GM23338 (cell line): ENCODE results near the gene NFATC1. TPM values are rescaled to one million over a fixed set of nuclear protein-coding genes. Genes with fewer than 3 reads are reported as not detected.

Source experiments
- ATAC-seq: fragments of 200-7000 bp; cut with Tn5 transposase; 3 replicates; pipeline ENCODE4 v1.9.1; 2020
- DNase-seq: peaks from one replicate; pipeline ENCODE4 v3.0.0-alpha.2; 2015; ENCODE audit warnings: low spot score
- H2AFZ ChIP-seq: fragments of 200-600 bp; sonication (generic); 2 replicates; pipeline ENCODE4 v1.8.0; 2016; ENCODE audit warnings: antibody characterized with exemption, mild to moderate bottlenecking, moderate library complexity
- H3F3A ChIP-seq: fragments of 200-600 bp; sonication (generic); replicated peaks from 2 replicates; pipeline ENCODE4 v1.8.0; 2017; ENCODE audit warnings: antibody characterized with exemption, mixed run types, low read depth
- H3K27ac ChIP-seq: fragments of 200-600 bp; sonication (generic); 2 replicates; pipeline ENCODE4 v1.6.1; 2016; ENCODE audit warnings: low read depth
- H3K27me3 ChIP-seq: fragments of 200-600 bp; sonication (generic); 2 replicates; pipeline ENCODE4 v1.8.0; 2016; ENCODE audit warnings: mild to moderate bottlenecking, mixed run types, moderate library complexity; ENCODE audit not compliant: insufficient read depth
- H3K36me3 ChIP-seq: fragments of 200-600 bp; sonication (generic); 2 replicates; pipeline ENCODE4 v1.8.0; 2016; ENCODE audit warnings: mild to moderate bottlenecking; ENCODE audit not compliant: insufficient read depth
- H3K4me1 ChIP-seq: fragments of 200-600 bp; sonication (generic); 2 replicates; pipeline ENCODE4 v1.8.0; 2016; ENCODE audit warnings: mild to moderate bottlenecking, moderate library complexity; ENCODE audit not compliant: insufficient read depth
- H3K4me2 ChIP-seq: fragments of 200-600 bp; sonication (generic); 2 replicates; pipeline ENCODE4 v1.7.1; 2017; ENCODE audit warnings: mixed run types
- H3K4me3 ChIP-seq: fragments of 200-600 bp; sonication (generic); 2 replicates; pipeline ENCODE4 v1.6.1; 2016; ENCODE audit warnings: mixed run types
- H3K79me2 ChIP-seq: fragments of 200-600 bp; sonication (generic); replicated peaks from 2 replicates; pipeline ENCODE4 v1.8.0; 2017; ENCODE audit warnings: mild to moderate bottlenecking; ENCODE audit not compliant: insufficient read depth
- H3K9me2 ChIP-seq: fragments of 200-600 bp; sonication (generic); 2 replicates; pipeline ENCODE4 v1.8.0; 2017; ENCODE audit not compliant: insufficient read depth
- H4K20me1 ChIP-seq: fragments of 200-600 bp; sonication (generic); replicated peaks from 2 replicates; pipeline ENCODE4 v1.8.0; 2017; ENCODE audit warnings: mild to moderate bottlenecking; ENCODE audit not compliant: insufficient read depth
- H3K27ac Mint-ChIP-seq: 2 replicates; pipeline ENCODE4 v1.8.0; 2020; ENCODE audit warnings: inconsistent platforms, mild to moderate bottlenecking, moderate library complexity, mixed read lengths
- H3K27me3 Mint-ChIP-seq: 3 replicates; pipeline ENCODE4 v1.8.0; 2022; ENCODE audit warnings: low read depth, mild to moderate bottlenecking, moderate library complexity, mixed read lengths, inconsistent platforms; ENCODE audit not compliant: insufficient read depth, poor library complexity
- H3K36me3 Mint-ChIP-seq: 3 replicates; pipeline ENCODE4 v1.8.0; 2021; ENCODE audit warnings: low read depth, mild to moderate bottlenecking, inconsistent platforms, moderate library complexity, mixed read lengths
- H3K4me1 Mint-ChIP-seq: 3 replicates; pipeline ENCODE4 v1.8.0; 2020; ENCODE audit warnings: mild to moderate bottlenecking, inconsistent platforms, mixed read lengths
- H3K4me3 Mint-ChIP-seq: 3 replicates; pipeline ENCODE4 v1.8.0; 2021; ENCODE audit warnings: moderate library complexity, mild to moderate bottlenecking, inconsistent platforms, mixed read lengths
- H3K9me3 Mint-ChIP-seq: 3 replicates; pipeline ENCODE4 v1.8.0; 2020; ENCODE audit warnings: moderate library complexity, mild to moderate bottlenecking, inconsistent platforms, mixed read lengths
- CREB1 ChIP-seq: fragments of 250-450 bp; sonication (Bioruptor Pico); IDR thresholded peaks from 2 replicates; pipeline ENCODE4 v1.5.0; 2020; ENCODE audit warnings: low read depth, mild to moderate bottlenecking, moderate library complexity
- ZNF114 ChIP-seq: fragments of 250-450 bp; sonication (Bioruptor Pico); IDR thresholded peaks from 2 replicates; pipeline ENCODE4 v1.5.0; 2020; ENCODE audit warnings: mild to moderate bottlenecking, moderate library complexity
- ZNF331 ChIP-seq: fragments of 250-450 bp; sonication (Bioruptor Pico); IDR thresholded peaks from 2 replicates; pipeline ENCODE4 v1.5.0; 2020; ENCODE audit warnings: low read depth, mild to moderate bottlenecking, moderate library complexity
- polyA plus RNA-seq: library from polyadenylated mRNA; unstranded; fragments of >200 nt; fragmentation: Nextera tagmentation; extraction: Ambion mirVana; gene quantifications from 2 replicates; pipeline ENCODE4 v1.2.1, GENCODE V29; 2016
- total RNA-seq: library from RNA; depleted of rRNA; stranded (reverse); fragments of >200 nt; shearing (Covaris generic); gene quantifications from 2 replicates; pipeline ENCODE4 v1.2.3, GENCODE V29; 2014
- TF ChIP-seq, protein P1 (sequence below), 2 experiments: fragments of 200-600 bp in 1 of 2; sonication (generic) in 1 of 2; conservative IDR thresholded peaks; 2 replicates each; pipeline versions ENCODE4 v1.5.1 to v1.6.1; 2016 to 2017; ENCODE audit warnings: antibody characterized with exemption in 2 of 2, low read depth in 2 of 2, mild to moderate bottlenecking in 2 of 2, moderate library complexity in 1 of 2
- TF ChIP-seq, protein P2 (sequence below): fragments of 250-450 bp; sonication (Bioruptor Pico); IDR thresholded peaks from 2 replicates; pipeline ENCODE4 v1.5.0; 2020; ENCODE audit warnings: mild to moderate bottlenecking, moderate library complexity

Gene NFATC1
- total and polyA plus RNA-seq, 2 experiments from 2014 or later: 3.9 to 6.4 TPM

DNA sequence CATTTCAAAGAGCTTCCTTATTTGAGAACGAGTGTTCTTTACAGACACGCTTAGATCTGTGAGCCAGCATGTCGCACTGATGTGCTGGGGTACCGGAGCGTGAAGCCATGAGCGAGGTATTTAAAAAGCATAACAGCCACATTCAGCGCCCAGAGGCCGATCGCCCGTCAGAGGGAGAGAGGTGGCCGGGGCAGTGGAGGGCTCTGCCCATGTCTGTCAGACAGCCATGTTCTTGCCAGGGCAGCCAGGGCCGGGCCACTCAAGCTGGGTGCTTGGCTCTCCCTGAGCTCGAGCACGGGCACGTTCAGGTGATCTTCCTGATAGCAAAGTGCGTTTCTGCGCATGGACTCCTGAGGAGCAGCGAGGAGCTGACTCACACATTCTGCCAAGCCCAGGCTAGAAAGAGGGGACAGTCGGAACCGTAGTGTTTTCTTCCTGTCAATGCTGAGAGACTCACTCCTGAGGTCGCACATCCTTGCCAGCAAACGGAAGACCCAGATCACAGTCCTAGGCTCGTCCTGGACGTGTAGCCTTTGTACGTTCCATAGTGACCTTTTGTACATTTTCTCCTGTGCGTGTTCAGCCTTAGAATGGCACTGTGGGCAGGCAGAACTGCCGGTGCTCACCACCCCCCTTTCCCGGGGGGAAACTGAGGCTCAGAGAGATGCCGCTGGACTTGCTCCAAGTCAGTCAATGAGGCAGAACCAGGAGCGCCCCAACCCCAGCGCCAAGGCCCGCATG is 100.7 kb downstream of the NFATC1 start:
- no peak overlapping the region for H3K4me2 ChIP-seq
- no peak overlapping the region for H3K27ac ChIP-seq
- 0 out of 2 replicates have a peak, but pooled peaks cover 3% of the 10 kb centered on the region for H3K9me2 ChIP-seq
- no peak overlapping the region for H3K27ac Mint-ChIP-seq
- TF ChIP-seq CREB1 (CRISPR knock-in tag): no peak
- no peak for TF ChIP-seq ZNF331 (CRISPR knock-in tag)
- peaks cover 29% of the 10 kb centered on the region for H3K9me3 Mint-ChIP-seq
- ATAC-seq (no peak), DNase-seq (no peak)
- peaks cover 16% of the 10 kb centered on the region for H3K27me3 Mint-ChIP-seq
- H3K79me2 ChIP-seq: no peaks in the 10 kb centered on the region
- H3K36me3 Mint-ChIP-seq: peaks cover 2% of the 10 kb centered on the region; the same call in 2 of the 3 replicates
- no peaks in the 10 kb centered on the region for H3K4me1 Mint-ChIP-seq
- H3K4me1 ChIP-seq: no peaks in the 10 kb centered on the region
- H3K4me3 ChIP-seq: no peak overlapping the region
- H3K4me3 Mint-ChIP-seq: no peak overlapping the region
- 0 out of 2 replicates have a peak, but pooled peaks cover 6% of the 10 kb centered on the region for H3K36me3 ChIP-seq
- H3F3A ChIP-seq: no peaks in the 10 kb centered on the region
- H3K27me3 ChIP-seq: no peaks in the 10 kb centered on the region
- no peaks in the 10 kb centered on the region for H4K20me1 ChIP-seq
- no peak overlapping the region for H2AFZ ChIP-seq

DNA sequence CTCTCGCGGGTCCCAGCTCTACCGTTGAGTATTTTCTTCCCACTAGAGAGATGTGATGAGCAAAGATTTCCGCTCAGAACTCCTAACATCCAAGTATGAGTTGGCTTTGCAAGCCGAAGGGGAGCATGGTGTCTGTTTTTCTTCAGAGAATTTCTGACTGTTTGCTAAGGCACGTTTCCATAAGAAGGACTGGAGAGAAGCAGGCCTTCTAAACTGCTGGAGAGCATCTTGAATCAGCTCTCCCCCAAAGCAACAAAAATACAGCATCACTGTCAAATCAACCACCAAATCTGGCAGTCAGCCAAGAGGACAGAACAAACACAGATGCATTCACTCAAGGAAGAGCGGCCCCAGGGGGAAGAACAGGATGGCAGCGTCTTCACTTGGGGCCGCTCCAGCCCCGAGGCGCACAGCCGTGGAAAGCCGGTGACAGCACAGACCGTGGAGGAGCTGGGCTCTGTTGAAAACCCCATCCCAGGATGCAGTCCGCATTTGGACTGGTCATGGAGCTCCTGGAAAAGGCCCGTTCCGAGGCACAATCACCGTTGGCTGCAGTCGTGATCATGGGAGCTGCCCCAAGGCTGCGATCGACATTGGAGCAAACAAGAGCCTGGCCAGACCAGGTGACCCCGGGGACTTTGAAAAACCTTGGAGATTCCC is 101.4 kb downstream of the NFATC1 start:
- H3K4me3 Mint-ChIP-seq: no peak overlapping the region
- H3K27me3 ChIP-seq: no peaks in the 10 kb centered on the region
- no peak overlapping the region for H2AFZ ChIP-seq
- H3K4me1 Mint-ChIP-seq: no peaks in the 10 kb centered on the region
- peaks cover 16% of the 10 kb centered on the region for H3K27me3 Mint-ChIP-seq
- ATAC-seq (no peak), DNase-seq (no peak)
- 0 out of 2 replicates have a peak, but pooled peaks cover 6% of the 10 kb centered on the region for H3K36me3 ChIP-seq
- H3K4me3 ChIP-seq: no peak overlapping the region
- peaks cover 29% of the 10 kb centered on the region for H3K9me3 Mint-ChIP-seq
- TF ChIP-seq ZNF114 (CRISPR knock-in tag) (no peak), ZNF331 (CRISPR knock-in tag) (no peak)
- TF ChIP-seq, protein P1, sequence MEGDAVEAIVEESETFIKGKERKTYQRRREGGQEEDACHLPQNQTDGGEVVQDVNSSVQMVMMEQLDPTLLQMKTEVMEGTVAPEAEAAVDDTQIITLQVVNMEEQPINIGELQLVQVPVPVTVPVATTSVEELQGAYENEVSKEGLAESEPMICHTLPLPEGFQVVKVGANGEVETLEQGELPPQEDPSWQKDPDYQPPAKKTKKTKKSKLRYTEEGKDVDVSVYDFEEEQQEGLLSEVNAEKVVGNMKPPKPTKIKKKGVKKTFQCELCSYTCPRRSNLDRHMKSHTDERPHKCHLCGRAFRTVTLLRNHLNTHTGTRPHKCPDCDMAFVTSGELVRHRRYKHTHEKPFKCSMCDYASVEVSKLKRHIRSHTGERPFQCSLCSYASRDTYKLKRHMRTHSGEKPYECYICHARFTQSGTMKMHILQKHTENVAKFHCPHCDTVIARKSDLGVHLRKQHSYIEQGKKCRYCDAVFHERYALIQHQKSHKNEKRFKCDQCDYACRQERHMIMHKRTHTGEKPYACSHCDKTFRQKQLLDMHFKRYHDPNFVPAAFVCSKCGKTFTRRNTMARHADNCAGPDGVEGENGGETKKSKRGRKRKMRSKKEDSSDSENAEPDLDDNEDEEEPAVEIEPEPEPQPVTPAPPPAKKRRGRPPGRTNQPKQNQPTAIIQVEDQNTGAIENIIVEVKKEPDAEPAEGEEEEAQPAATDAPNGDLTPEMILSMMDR (conservative IDR thresholded peaks at IDR 0.05; ENCODE audit: low read depth in 2 of 2): no peak
- TF ChIP-seq, protein P2, sequence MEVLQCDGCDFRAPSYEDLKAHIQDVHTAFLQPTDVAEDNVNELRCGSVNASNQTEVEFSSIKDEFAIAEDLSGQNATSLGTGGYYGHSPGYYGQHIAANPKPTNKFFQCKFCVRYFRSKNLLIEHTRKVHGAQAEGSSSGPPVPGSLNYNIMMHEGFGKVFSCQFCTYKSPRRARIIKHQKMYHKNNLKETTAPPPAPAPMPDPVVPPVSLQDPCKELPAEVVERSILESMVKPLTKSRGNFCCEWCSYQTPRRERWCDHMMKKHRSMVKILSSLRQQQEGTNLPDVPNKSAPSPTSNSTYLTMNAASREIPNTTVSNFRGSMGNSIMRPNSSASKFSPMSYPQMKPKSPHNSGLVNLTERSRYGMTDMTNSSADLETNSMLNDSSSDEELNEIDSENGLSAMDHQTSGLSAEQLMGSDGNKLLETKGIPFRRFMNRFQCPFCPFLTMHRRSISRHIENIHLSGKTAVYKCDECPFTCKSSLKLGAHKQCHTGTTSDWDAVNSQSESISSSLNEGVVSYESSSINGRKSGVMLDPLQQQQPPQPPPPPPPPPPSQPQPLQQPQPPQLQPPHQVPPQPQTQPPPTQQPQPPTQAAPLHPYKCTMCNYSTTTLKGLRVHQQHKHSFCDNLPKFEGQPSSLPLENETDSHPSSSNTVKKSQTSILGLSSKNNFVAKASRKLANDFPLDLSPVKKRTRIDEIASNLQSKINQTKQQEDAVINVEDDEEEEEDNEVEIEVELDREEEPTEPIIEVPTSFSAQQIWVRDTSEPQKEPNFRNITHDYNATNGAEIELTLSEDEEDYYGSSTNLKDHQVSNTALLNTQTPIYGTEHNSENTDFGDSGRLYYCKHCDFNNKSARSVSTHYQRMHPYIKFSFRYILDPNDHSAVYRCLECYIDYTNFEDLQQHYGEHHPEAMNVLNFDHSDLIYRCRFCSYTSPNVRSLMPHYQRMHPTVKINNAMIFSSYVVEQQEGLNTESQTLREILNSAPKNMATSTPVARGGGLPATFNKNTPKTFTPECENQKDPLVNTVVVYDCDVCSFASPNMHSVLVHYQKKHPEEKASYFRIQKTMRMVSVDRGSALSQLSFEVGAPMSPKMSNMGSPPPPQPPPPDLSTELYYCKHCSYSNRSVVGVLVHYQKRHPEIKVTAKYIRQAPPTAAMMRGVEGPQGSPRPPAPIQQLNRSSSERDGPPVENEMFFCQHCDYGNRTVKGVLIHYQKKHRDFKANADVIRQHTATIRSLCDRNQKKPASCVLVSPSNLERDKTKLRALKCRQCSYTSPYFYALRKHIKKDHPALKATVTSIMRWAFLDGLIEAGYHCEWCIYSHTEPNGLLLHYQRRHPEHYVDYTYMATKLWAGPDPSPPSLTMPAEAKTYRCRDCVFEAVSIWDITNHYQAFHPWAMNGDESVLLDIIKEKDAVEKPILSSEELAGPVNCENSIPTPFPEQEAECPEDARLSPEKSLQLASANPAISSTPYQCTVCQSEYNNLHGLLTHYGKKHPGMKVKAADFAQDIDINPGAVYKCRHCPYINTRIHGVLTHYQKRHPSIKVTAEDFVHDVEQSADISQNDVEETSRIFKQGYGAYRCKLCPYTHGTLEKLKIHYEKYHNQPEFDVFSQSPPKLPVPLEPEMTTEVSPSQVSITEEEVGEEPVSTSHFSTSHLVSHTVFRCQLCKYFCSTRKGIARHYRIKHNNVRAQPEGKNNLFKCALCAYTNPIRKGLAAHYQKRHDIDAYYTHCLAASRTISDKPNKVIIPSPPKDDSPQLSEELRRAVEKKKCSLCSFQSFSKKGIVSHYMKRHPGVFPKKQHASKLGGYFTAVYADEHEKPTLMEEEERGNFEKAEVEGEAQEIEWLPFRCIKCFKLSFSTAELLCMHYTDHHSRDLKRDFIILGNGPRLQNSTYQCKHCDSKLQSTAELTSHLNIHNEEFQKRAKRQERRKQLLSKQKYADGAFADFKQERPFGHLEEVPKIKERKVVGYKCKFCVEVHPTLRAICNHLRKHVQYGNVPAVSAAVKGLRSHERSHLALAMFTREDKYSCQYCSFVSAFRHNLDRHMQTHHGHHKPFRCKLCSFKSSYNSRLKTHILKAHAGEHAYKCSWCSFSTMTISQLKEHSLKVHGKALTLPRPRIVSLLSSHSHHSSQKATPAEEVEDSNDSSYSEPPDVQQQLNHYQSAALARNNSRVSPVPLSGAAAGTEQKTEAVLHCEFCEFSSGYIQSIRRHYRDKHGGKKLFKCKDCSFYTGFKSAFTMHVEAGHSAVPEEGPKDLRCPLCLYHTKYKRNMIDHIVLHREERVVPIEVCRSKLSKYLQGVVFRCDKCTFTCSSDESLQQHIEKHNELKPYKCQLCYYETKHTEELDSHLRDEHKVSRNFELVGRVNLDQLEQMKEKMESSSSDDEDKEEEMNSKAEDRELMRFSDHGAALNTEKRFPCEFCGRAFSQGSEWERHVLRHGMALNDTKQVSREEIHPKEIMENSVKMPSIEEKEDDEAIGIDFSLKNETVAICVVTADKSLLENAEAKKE (CRISPR knock-in tag): no peak
- H3K4me1 ChIP-seq: no peaks in the 10 kb centered on the region
- H4K20me1 ChIP-seq: no peaks in the 10 kb centered on the region
- H3K27ac ChIP-seq: no peak overlapping the region
- no peaks in the 10 kb centered on the region for H3F3A ChIP-seq
- no peaks in the 10 kb centered on the region for H3K79me2 ChIP-seq
- 0 out of 2 replicates have a peak, but pooled peaks cover 3% of the 10 kb centered on the region for H3K9me2 ChIP-seq
- peaks cover 2% of the 10 kb centered on the region; the same call in 2 of the 3 replicates for H3K36me3 Mint-ChIP-seq
- H3K27ac Mint-ChIP-seq: no peak overlapping the region
- H3K4me2 ChIP-seq: no peak overlapping the region
